HCT116 (cell line): ENCODE data around the gene IFNLR1. TPM values are rescaled to one million over a fixed set of nuclear protein-coding genes. Genes with fewer than 3 reads are reported as not detected.

Experiments used
- ATAC-seq: fragments of 200-7000 bp; cut with Tn5 transposase; 2 replicates; pipeline ENCODE4 v1.9.1; 2020; ENCODE audit warnings: mild to moderate bottlenecking, moderate library complexity
- BruUV-seq: library from RNA; stranded (reverse); fragments of 400-500 nt; replicated peaks from 2 replicates; lab custom pipeline; 2021; lab: Mats Ljungman, UMichigan
- CTCF ChIA-PET: fragments of 300-600 bp; sonication (Branson Sonifier 250); formaldehyde crosslinking; loops from one replicate; lab custom pipeline; 2021; ENCODE audit warnings: antibody characterized with exemption; lab: Charles Lee
- POLR2A ChIA-PET: fragments of 300-600, 350-600 bp; sonication (Branson Sonifier 250); formaldehyde crosslinking; loops from one replicate; lab custom pipeline; 2021; ENCODE audit warnings: antibody characterized with exemption; lab: Charles Lee
- RAD21 ChIA-PET, 2 experiments: fragments of 300-600 bp; sonication (Branson Sonifier 250); formaldehyde crosslinking; loops; one replicate each; lab custom pipeline; 2023; ENCODE audit warnings: low total read pairs in 2 of 2; ENCODE audit not compliant: uncharacterized antibody in 2 of 2, unreplicated experiment in 2 of 2, low non-redundant PET in 1 of 2; lab: Charles Lee
- DNase-seq: peaks from one replicate; pipeline ENCODE4 v3.0.0-alpha.2; 2010; ENCODE audit warnings: low read depth, low spot score
- H2AFZ ChIP-seq: fragments of 200-600 bp; shearing (Covaris generic), sonication (generic); 2 replicates; pipeline ENCODE4 v1.6.1; 2017; ENCODE audit warnings: low read depth, mixed run types, mixed read lengths, antibody characterized with exemption, low read length; ENCODE audit not compliant: poor library complexity, severe bottlenecking
- H3K27ac ChIP-seq: 2 replicates; pipeline ENCODE4 v1.5.1; 2012; ENCODE audit warnings: low read depth, low read length
- H3K27me3 ChIP-seq: fragments of 200-600 bp; sonication (generic); 2 replicates; pipeline ENCODE4 v1.6.1; 2016; ENCODE audit warnings: mixed run types, low read length, mixed read lengths; ENCODE audit not compliant: insufficient read depth
- H3K36me3 ChIP-seq, 2 experiments: fragments of 200-500 bp in 1 of 2; fragments of 200-600 bp in 1 of 2; sonication (Bioruptor generic) in 1 of 2; sonication (generic) in 1 of 2; 2 replicates each; pipeline versions ENCODE4 v1.5.1 to v1.6.1; 2014 to 2016; ENCODE audit warnings: low read length in 2 of 2, inconsistent platforms in 1 of 2, mixed read lengths in 1 of 2, mixed run types in 1 of 2; ENCODE audit not compliant: insufficient read depth in 2 of 2, control insufficient read depth in 1 of 2
- H3K4me1 ChIP-seq, 2 experiments: fragments of 200-600 bp in 1 of 2; sonication (generic) in 1 of 2; 2 replicates each; pipeline versions ENCODE4 v1.5.1 to v1.6.1; 2012 to 2017; ENCODE audit warnings: low read length in 2 of 2, inconsistent platforms in 1 of 2, mild to moderate bottlenecking in 1 of 2, mixed read lengths in 1 of 2, mixed run types in 1 of 2, moderate library complexity in 1 of 2; ENCODE audit not compliant: insufficient read depth in 2 of 2, control insufficient read depth in 1 of 2
- H3K4me2 ChIP-seq: fragments of 200-600 bp; sonication (generic); 2 replicates; pipeline ENCODE4 v1.6.1; 2017; ENCODE audit warnings: mixed run types, low read length, mixed read lengths
- H3K4me3 ChIP-seq, 2 experiments: fragments of 200-600 bp in 1 of 2; sonication (generic) in 1 of 2; replicated peaks in 1 of 2; 2 replicates each; pipeline ENCODE4 v1.5.1; 2011 to 2016; ENCODE audit warnings: low read length in 2 of 2, control low read depth in 1 of 2, low read depth in 1 of 2, mild to moderate bottlenecking in 1 of 2, mixed read lengths in 1 of 2, mixed run types in 1 of 2
- H3K79me2 ChIP-seq: fragments of 200-600 bp; sonication (generic); 2 replicates; pipeline ENCODE4 v1.6.1; 2017; ENCODE audit warnings: mild to moderate bottlenecking, mixed run types, low read length, moderate library complexity, mixed read lengths; ENCODE audit not compliant: insufficient read depth
- H3K9ac ChIP-seq: fragments of 200-600 bp; sonication (generic); 2 replicates; pipeline ENCODE4 v1.6.1; 2016; ENCODE audit warnings: low read length, mixed read lengths
- H3K9me2 ChIP-seq: fragments of 200-600 bp; sonication (generic), shearing (Covaris generic); 2 replicates; pipeline ENCODE4 v1.6.1; 2017; ENCODE audit warnings: mixed run types, mild to moderate bottlenecking, moderate library complexity; ENCODE audit not compliant: insufficient read depth
- H3K9me3 ChIP-seq, 2 experiments: fragments of 200-500 bp in 1 of 2; fragments of 200-600 bp in 1 of 2; sonication (Bioruptor generic) in 1 of 2; sonication (generic) in 1 of 2; 2 replicates each; pipeline ENCODE4 v1.6.1; 2014 to 2017; ENCODE audit warnings: low read length in 2 of 2, mixed read lengths in 2 of 2, inconsistent platforms in 1 of 2, low read depth in 1 of 2, mild to moderate bottlenecking in 1 of 2, mixed run types in 1 of 2, moderate library complexity in 1 of 2; ENCODE audit not compliant: control insufficient read depth in 1 of 2, insufficient read depth in 1 of 2
- H4K20me1 ChIP-seq: fragments of 200-600 bp; sonication (generic), shearing (Covaris generic); 2 replicates; pipeline ENCODE4 v1.6.1; 2017; ENCODE audit warnings: mixed run types, mild to moderate bottlenecking, moderate library complexity; ENCODE audit not compliant: insufficient read depth
- EGR1 ChIP-seq: IDR thresholded peaks from 2 replicates; pipeline ENCODE4 v1.6.1; 2012; ENCODE audit warnings: low read depth
- JUND ChIP-seq: IDR thresholded peaks from 2 replicates; pipeline ENCODE4 v1.6.1; 2012
- POLR2AphosphoS5 ChIP-seq: IDR thresholded peaks from 2 replicates; pipeline ENCODE4 v1.6.1; 2011; ENCODE audit warnings: mild to moderate bottlenecking, low read depth, low read length, moderate library complexity
- SP1 ChIP-seq: IDR thresholded peaks from 2 replicates; pipeline ENCODE4 v1.6.1; 2012; ENCODE audit warnings: low read depth
- TCF7L2 ChIP-seq: IDR thresholded peaks from 2 replicates; pipeline ENCODE4 v1.7.0; 2011; ENCODE audit warnings: borderline replicate concordance, inconsistent platforms; ENCODE audit not compliant: insufficient read depth, insufficient read length; ENCODE audit errors: extremely low read depth
- ZNF274 ChIP-seq: fragments of 200-500 bp; sonication (Bioruptor generic); IDR thresholded peaks from 2 replicates; pipeline ENCODE4 v1.6.1; 2014; ENCODE audit warnings: mild to moderate bottlenecking, low read depth, low read length, inconsistent platforms
- intact Hi-C: fragments of 100-400 bp; cut with micrococcal nuclease; formaldehyde crosslinking; loops from 2 replicates; pipeline ENCODE4 v1.10.0; 2022
- total RNA-seq: library from RNA; stranded (reverse); gene quantifications from one replicate; pipeline ENCODE4 v1.2.1, GENCODE V29; 2021; ENCODE audit not compliant: unreplicated experiment
- TF ChIP-seq, protein P1 (sequence below), 3 experiments: fragments of 200-600 bp in 1 of 3; sonication (generic) in 1 of 3; IDR thresholded peaks in 2 of 3; conservative IDR thresholded peaks in 1 of 3; 2 replicates each; pipeline ENCODE4 v1.5.1; 2012 to 2017; ENCODE audit warnings: low read depth in 2 of 3, low read length in 2 of 3, antibody characterized with exemption in 1 of 3, borderline replicate concordance in 1 of 3, control low read depth in 1 of 3, mild to moderate bottlenecking in 1 of 3, mixed read lengths in 1 of 3, mixed run types in 1 of 3, moderate library complexity in 1 of 3; ENCODE audit not compliant: insufficient read depth in 1 of 3

The IFNLR1 gene
- total RNA-seq, 1 experiment from 2014 or later, result 7.6 TPM

DNA sequence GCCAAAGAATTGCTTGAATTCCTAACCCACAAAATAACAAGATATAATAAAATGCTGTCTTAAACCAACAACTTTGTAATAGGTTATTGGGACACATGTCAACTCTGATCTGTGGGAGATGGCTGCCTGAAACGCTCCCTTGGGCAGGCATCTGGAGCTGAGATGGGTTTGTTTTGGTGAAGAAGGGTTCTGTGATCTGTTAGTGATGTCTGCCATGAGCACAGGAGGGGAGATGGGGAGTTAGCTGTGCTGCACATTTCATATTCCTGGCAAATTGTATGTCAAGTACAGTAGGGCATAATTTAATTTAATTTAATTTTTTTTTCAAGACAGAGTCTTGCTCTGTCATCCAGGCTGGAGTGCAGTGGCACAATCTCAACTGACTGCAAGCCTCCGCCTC, 34.2 kb upstream of the IFNLR1 start:
- POLR2A ChIA-PET, result no interaction called here
- Histone ChIP-seq H4K20me1 (no peaks in the 10 kb centered on the region), H3K4me1 (no peaks in the 10 kb centered on the region), H2AFZ (no peak overlapping the region), H3K27me3 (no peaks in the 10 kb centered on the region), H3K9me3 (no peaks in the 10 kb centered on the region), H3K27ac (no peak overlapping the region)
- RAD21 ChIA-PET, result no interaction called here
- CTCF ChIA-PET, result interaction anchor here (1.2 kb wide), 1 partner anchor 19 kb away, joined by 4 read pairs; no protein-coding TSS in a partner anchor
- BruUV-seq, result no TSS peak
- DNase-seq, result no peak
- intact Hi-C loops, result no loop called here
- no peak for TF ChIP-seq TCF7L2
- no peak for TF ChIP-seq EGR1
- TF ChIP-seq ZNF274, result no peak
- TF ChIP-seq POLR2AphosphoS5, result no peak
- no peak for TF ChIP-seq SP1
- TF ChIP-seq, protein P1, sequence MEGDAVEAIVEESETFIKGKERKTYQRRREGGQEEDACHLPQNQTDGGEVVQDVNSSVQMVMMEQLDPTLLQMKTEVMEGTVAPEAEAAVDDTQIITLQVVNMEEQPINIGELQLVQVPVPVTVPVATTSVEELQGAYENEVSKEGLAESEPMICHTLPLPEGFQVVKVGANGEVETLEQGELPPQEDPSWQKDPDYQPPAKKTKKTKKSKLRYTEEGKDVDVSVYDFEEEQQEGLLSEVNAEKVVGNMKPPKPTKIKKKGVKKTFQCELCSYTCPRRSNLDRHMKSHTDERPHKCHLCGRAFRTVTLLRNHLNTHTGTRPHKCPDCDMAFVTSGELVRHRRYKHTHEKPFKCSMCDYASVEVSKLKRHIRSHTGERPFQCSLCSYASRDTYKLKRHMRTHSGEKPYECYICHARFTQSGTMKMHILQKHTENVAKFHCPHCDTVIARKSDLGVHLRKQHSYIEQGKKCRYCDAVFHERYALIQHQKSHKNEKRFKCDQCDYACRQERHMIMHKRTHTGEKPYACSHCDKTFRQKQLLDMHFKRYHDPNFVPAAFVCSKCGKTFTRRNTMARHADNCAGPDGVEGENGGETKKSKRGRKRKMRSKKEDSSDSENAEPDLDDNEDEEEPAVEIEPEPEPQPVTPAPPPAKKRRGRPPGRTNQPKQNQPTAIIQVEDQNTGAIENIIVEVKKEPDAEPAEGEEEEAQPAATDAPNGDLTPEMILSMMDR (IDR thresholded peaks at IDR 0.05 in 2 of 3, conservative IDR thresholded peaks at IDR 0.05 in 1 of 3; ENCODE audit: borderline replicate concordance in 1 of 3, insufficient read depth in 1 of 3, low read depth in 2 of 3, low read length in 2 of 3), result no peak
- no peak for TF ChIP-seq JUND
- TF ChIP-seq, all 23 proteins: peak for 0
- H3K79me2 ChIP-seq, result no peaks in the 10 kb centered on the region
- no peak overlapping the region for H3K4me3 ChIP-seq
- no peaks in the 10 kb centered on the region for H3K36me3 ChIP-seq
- H3K9ac ChIP-seq, result no peak overlapping the region
- no peaks in the 10 kb centered on the region for H3K9me2 ChIP-seq
- no peak for ATAC-seq
- no peak overlapping the region for H3K4me2 ChIP-seq
